Upper lobe of right lung (tissue), 1 donor: Measurements from ENCODE around the gene OR7C2. TPM values are rescaled to one million over a fixed set of nuclear protein-coding genes. Genes with fewer than 3 reads are reported as not detected.

Experiments used
- ATAC-seq: fragments of 200-7000 bp; cut with Tn5 transposase; one replicate; pipeline ENCODE4 v1.9.1; 2020; ENCODE audit warnings: mild to moderate bottlenecking, moderate library complexity
- DNase-seq: peaks from one replicate; pipeline ENCODE4 v3.0.0-alpha.2; 2020
- H3K27ac ChIP-seq: fragments of 200-600 bp; one replicate; pipeline ENCODE4 v1.8.0; 2022
- H3K27me3 ChIP-seq: fragments of 200-600 bp; one replicate; pipeline ENCODE4 v1.8.0; 2022; ENCODE audit warnings: mild to moderate bottlenecking
- H3K36me3 ChIP-seq: fragments of 200-600 bp; one replicate; pipeline ENCODE4 v1.8.0; 2022
- H3K4me1 ChIP-seq: fragments of 200-600 bp; one replicate; pipeline ENCODE4 v1.8.0; 2022
- H3K4me3 ChIP-seq: fragments of 200-600 bp; one replicate; pipeline ENCODE4 v1.8.0; 2022; ENCODE audit warnings: mild to moderate bottlenecking
- H3K9me3 ChIP-seq: fragments of 200-600 bp; one replicate; pipeline ENCODE4 v1.8.0; 2022
- CTCF ChIP-seq: fragments of 200-600 bp; IDR thresholded peaks from one replicate; pipeline ENCODE4 v1.8.0; 2022; ENCODE audit warnings: antibody characterized with exemption
- intact Hi-C: fragments of 100-400 bp; cut with DNase I; formaldehyde crosslinking; loops from one replicate; pipeline ENCODE4 v1.11.0; 2022
- total RNA-seq: library from RNA; stranded (reverse); fragmentation: NEBNext Ultra II Directional; extraction: Animal tissue kit (Norgen Biotek cat#: 25700); gene quantifications from one replicate; pipeline ENCODE4 v1.2.1, GENCODE V29; 2021
- donor health status: DM: no; HTN: yes; CAD: no; lungs with severe emphysema.

Gene OR7C2
- total RNA-seq, 1 donor from 2014 or later = not detected

- H3K36me3 ChIP-seq = no peaks in the 10 kb centered on the region
- ATAC-seq (no peak), DNase-seq (no peak)
- no peaks in the 10 kb centered on the region for H3K27me3 ChIP-seq
- no peaks in the 10 kb centered on the region for H3K9me3 ChIP-seq
- TF ChIP-seq CTCF = no peak
- H3K4me3 ChIP-seq = no peak overlapping the region
- H3K27ac ChIP-seq = no peak overlapping the region
- no peaks in the 10 kb centered on the region for H3K4me1 ChIP-seq
- intact Hi-C loops = no loop called here
Observed at GRCh38 chr19:14952767-14953166, 11.5 kb downstream of the OR7C2 start.

- Histone ChIP-seq H3K27ac (no peak overlapping the region), H3K27me3 (no peaks in the 10 kb centered on the region), H3K4me3 (no peak overlapping the region), H3K9me3 (peaks cover 9% of the 10 kb centered on the region), H3K36me3 (no peaks in the 10 kb centered on the region), H3K4me1 (no peaks in the 10 kb centered on the region)
- intact Hi-C loops = no loop called here
- no peak for TF ChIP-seq CTCF
- peak; percentile 35 for ATAC-seq
- no peak for DNase-seq
Observed at GRCh38 chr19:14954071-14954655, 12.9 kb downstream of the OR7C2 start.

GRCh38 chr19:14957464-14957863 lies 16.2 kb downstream of the OR7C2 start:
- Histone ChIP-seq H3K36me3 (no peaks in the 10 kb centered on the region), H3K4me1 (no peaks in the 10 kb centered on the region), H3K9me3 (peaks cover 13% of the 10 kb centered on the region), H3K27me3 (no peaks in the 10 kb centered on the region), H3K27ac (no peak overlapping the region), H3K4me3 (no peak overlapping the region)
- no peak for TF ChIP-seq CTCF
- intact Hi-C loops = no loop called here
- DNase-seq (no peak), ATAC-seq (no peak)

- Histone ChIP-seq H3K4me1 (no peaks in the 10 kb centered on the region), H3K27me3 (no peaks in the 10 kb centered on the region), H3K27ac (no peak overlapping the region), H3K9me3 (peaks cover 13% of the 10 kb centered on the region), H3K36me3 (no peaks in the 10 kb centered on the region), H3K4me3 (no peak overlapping the region)
- ATAC-seq = no peak
- DNase-seq = no peak
- intact Hi-C loops = no loop called here
- TF ChIP-seq CTCF = no peak
Observed at GRCh38 chr19:14959263-14959662, 18.0 kb downstream of the OR7C2 start.

- Histone ChIP-seq H3K4me1 (no peaks in the 10 kb centered on the region), H3K4me3 (no peak overlapping the region), H3K9me3 (peaks cover 13% of the 10 kb centered on the region), H3K27me3 (no peaks in the 10 kb centered on the region), H3K27ac (no peak overlapping the region), H3K36me3 (no peaks in the 10 kb centered on the region)
- no peak for DNase-seq
- intact Hi-C loops = no loop called here
- ATAC-seq = no peak
- no peak for TF ChIP-seq CTCF
Observed at GRCh38 chr19:14961956-14962685, 20.8 kb downstream of the OR7C2 start.
